ENCODE results near the gene PRELP. TPM values are rescaled to one million over a fixed set of nuclear protein-coding genes. Genes with fewer than 3 reads are reported as not detected.
A peak's percentile ranks its signal among the peaks of the same experiment; 100 is the strongest.
"Not testable (repeated sequence)": the region's sequence is repeated elsewhere in the genome, so short reads cannot be mapped to it uniquely, and the experiment has no call there.

The PRELP gene
- total RNA-seq, 1 experiment from 2014 or later, result not detected

- DNase-seq (ENCODE audit: low spot score), result no peak
Observed at GRCh38 chr1:203506858-203507626, 31.4 kb downstream of the PRELP start.

- DNase-seq (ENCODE audit: low spot score), result no peak
Observed at GRCh38 chr1:203507759-203508158, 32.2 kb downstream of the PRELP start.

GRCh38 chr1:203508463-203509073 lies 33.0 kb downstream of the PRELP start:
- no peak for DNase-seq (ENCODE audit: low spot score)

- DNase-seq (ENCODE audit: low spot score), result no peak
Observed at GRCh38 chr1:203509135-203509534, 33.5 kb downstream of the PRELP start.

GRCh38 chr1:203511513-203511912 lies 35.9 kb downstream of the PRELP start:
- no peak for DNase-seq (ENCODE audit: low spot score)

GRCh38 chr1:203511930-203512329 lies 36.3 kb downstream of the PRELP start:
- DNase-seq (ENCODE audit: low spot score), result no peak

- no peak for DNase-seq (ENCODE audit: low spot score)
Observed at GRCh38 chr1:203512517-203512847, 36.9 kb downstream of the PRELP start.

GRCh38 chr1:203512848-203513584 lies 37.4 kb downstream of the PRELP start:
- peak; percentile 98 for DNase-seq (ENCODE audit: low spot score)

GRCh38 chr1:203513585-203514031 lies 38.0 kb downstream of the PRELP start:
- no peak for DNase-seq (ENCODE audit: low spot score)

GRCh38 chr1:203516184-203516583 lies 40.6 kb downstream of the PRELP start:
- no peak for DNase-seq (ENCODE audit: low spot score)

- DNase-seq (ENCODE audit: low spot score), result no peak
Observed at GRCh38 chr1:203516906-203517305, 41.3 kb downstream of the PRELP start.

- DNase-seq (ENCODE audit: low spot score), result no peak
Observed at GRCh38 chr1:203517426-203518110, 42.0 kb downstream of the PRELP start.

GRCh38 chr1:203518139-203518538 lies 42.5 kb downstream of the PRELP start:
- DNase-seq (ENCODE audit: low spot score), result not testable (repeated sequence)

- DNase-seq (ENCODE audit: low spot score), result no peak
Observed at GRCh38 chr1:203518541-203518940, 42.9 kb downstream of the PRELP start.

GRCh38 chr1:203519053-203519840 lies 43.6 kb downstream of the PRELP start:
- DNase-seq (ENCODE audit: low spot score), result no peak

GRCh38 chr1:203519896-203520295 lies 44.3 kb downstream of the PRELP start:
- no peak for DNase-seq (ENCODE audit: low spot score)

- DNase-seq (ENCODE audit: low spot score), result peak; percentile 62
Observed at GRCh38 chr1:203520315-203520714, 44.7 kb downstream of the PRELP start.

- DNase-seq (ENCODE audit: low spot score), result no peak
Observed at GRCh38 chr1:203521074-203521794, 45.6 kb downstream of the PRELP start.

- no peak for DNase-seq (ENCODE audit: low spot score)
Observed at GRCh38 chr1:203521812-203522211, 46.2 kb downstream of the PRELP start.

- no peak for DNase-seq (ENCODE audit: low spot score)
Observed at GRCh38 chr1:203522237-203522636, 46.6 kb downstream of the PRELP start.

GRCh38 chr1:203523667-203524066 lies 48.1 kb downstream of the PRELP start:
- no peak for DNase-seq (ENCODE audit: low spot score)

All from A172 (cell line).